OCI-LY3 (cell line): ENCODE results near the gene WWOX.

Experiments used
- EZH2phosphoT487 ChIP-seq: fragments of 200-600 bp; shearing (Covaris generic); IDR thresholded peaks from 2 replicates; pipeline ENCODE4 v1.6.1; 2018; ENCODE audit warnings: antibody characterized with exemption, mixed run types, low read depth
- TF ChIP-seq, protein P1 (sequence below): fragments of 200-600, 300-600 bp; sonication (generic); IDR thresholded peaks from 2 replicates; pipeline ENCODE4 v1.5.1; 2014; ENCODE audit warnings: antibody characterized with exemption, low read length, low read depth

DNA sequence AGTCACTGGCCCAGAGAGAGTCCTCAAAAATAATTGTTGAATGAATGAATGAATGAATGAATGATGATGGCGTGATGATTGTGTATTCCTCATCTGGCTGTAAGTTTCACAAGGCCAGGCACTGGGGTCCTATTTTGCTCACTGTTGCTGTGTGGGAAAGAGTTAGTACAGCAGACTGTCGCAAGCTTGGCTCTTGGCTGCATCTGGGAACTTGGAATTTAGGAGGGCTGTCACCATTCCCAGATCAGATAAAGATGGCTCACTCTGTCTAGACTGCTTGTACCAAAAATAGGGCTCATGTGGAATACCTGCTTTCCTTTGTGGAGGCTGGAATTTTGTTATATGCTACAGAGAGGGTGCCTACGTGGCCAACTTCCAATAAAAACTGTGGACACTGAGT is 530.6 kb downstream of the WWOX start:
- TF ChIP-seq, protein P1, sequence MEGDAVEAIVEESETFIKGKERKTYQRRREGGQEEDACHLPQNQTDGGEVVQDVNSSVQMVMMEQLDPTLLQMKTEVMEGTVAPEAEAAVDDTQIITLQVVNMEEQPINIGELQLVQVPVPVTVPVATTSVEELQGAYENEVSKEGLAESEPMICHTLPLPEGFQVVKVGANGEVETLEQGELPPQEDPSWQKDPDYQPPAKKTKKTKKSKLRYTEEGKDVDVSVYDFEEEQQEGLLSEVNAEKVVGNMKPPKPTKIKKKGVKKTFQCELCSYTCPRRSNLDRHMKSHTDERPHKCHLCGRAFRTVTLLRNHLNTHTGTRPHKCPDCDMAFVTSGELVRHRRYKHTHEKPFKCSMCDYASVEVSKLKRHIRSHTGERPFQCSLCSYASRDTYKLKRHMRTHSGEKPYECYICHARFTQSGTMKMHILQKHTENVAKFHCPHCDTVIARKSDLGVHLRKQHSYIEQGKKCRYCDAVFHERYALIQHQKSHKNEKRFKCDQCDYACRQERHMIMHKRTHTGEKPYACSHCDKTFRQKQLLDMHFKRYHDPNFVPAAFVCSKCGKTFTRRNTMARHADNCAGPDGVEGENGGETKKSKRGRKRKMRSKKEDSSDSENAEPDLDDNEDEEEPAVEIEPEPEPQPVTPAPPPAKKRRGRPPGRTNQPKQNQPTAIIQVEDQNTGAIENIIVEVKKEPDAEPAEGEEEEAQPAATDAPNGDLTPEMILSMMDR = no peak
- TF ChIP-seq EZH2phosphoT487 = no peak
